MM.1S (cell line): Measurements from ENCODE around the gene PTPN1.

Experiments used
- EZH2 ChIP-seq: fragments of 300-600 bp; sonication (generic); optimal IDR thresholded peaks from 2 replicates; pipeline ENCODE3; 2017; ENCODE audit warnings: low read depth, mild to moderate bottlenecking, antibody characterized with exemption, low read length, mixed read lengths
- EZH2phosphoT487 ChIP-seq: fragments of 300-600 bp; sonication (generic); IDR thresholded peaks from 2 replicates; pipeline ENCODE4 v1.6.1; 2018; ENCODE audit warnings: antibody characterized with exemption, low read length
- TF ChIP-seq, protein P1 (sequence below): fragments of 300-600 bp; sonication (generic); IDR thresholded peaks from 2 replicates; pipeline ENCODE4 v1.5.1; 2016; ENCODE audit warnings: antibody characterized with exemption, low read length, mixed read lengths

DNA sequence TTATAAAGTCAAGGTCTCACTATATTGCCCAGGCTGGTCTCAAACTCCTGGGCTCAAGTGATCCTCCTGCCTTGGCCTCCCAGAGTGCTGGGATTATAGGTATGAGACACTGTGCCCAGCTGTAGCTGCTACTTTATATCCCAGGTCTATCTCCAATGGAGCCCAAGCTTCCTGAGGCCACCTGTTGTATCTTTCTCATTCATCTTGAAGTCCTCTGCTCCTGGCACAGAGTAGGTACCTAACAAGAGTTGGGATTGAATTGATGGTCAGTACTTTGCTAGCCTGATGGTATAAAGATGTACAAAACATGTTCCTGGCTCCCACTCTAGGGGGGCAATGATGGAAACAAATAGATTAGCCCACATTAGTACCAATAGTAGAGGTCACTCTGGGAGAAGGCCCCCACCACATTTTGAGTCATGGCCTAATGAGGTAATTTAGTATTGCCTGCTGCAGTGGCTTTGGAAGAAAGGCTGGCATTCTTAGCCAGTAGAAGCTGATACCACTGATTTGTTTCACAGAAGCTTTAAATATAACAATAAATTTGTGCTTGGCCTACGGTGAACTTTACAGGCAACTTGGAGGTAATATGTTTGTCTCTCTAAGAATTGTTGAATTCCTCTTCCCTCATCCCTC, 5.4 kb downstream of the PTPN1 start:
- TF ChIP-seq, protein P1, sequence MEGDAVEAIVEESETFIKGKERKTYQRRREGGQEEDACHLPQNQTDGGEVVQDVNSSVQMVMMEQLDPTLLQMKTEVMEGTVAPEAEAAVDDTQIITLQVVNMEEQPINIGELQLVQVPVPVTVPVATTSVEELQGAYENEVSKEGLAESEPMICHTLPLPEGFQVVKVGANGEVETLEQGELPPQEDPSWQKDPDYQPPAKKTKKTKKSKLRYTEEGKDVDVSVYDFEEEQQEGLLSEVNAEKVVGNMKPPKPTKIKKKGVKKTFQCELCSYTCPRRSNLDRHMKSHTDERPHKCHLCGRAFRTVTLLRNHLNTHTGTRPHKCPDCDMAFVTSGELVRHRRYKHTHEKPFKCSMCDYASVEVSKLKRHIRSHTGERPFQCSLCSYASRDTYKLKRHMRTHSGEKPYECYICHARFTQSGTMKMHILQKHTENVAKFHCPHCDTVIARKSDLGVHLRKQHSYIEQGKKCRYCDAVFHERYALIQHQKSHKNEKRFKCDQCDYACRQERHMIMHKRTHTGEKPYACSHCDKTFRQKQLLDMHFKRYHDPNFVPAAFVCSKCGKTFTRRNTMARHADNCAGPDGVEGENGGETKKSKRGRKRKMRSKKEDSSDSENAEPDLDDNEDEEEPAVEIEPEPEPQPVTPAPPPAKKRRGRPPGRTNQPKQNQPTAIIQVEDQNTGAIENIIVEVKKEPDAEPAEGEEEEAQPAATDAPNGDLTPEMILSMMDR = no peak
- TF ChIP-seq EZH2 (no peak), EZH2phosphoT487 (no peak)
